Measurements from ENCODE around the gene EFCAB12.

DNA sequence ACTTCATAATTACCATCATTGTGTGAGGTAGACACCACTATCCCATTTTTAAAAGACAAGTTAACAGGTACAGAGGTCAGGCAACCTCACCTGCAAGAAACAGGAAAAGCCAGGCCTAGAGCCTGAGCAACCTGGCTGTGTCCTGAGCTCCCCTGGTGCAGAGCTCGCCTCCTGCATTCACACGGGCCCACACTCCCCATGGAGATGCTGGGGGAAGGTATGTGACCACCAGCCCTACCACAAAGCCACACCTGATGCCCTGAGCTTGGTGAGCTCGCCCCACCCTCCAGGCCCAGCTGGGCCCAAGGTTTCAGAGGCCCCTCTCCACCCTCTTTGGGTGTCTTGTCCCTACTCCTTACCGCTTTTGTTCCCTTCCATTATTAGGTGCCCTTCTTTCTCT lies 1.2 kb upstream of the EFCAB12 start:
- TF ChIP-seq, protein P1, sequence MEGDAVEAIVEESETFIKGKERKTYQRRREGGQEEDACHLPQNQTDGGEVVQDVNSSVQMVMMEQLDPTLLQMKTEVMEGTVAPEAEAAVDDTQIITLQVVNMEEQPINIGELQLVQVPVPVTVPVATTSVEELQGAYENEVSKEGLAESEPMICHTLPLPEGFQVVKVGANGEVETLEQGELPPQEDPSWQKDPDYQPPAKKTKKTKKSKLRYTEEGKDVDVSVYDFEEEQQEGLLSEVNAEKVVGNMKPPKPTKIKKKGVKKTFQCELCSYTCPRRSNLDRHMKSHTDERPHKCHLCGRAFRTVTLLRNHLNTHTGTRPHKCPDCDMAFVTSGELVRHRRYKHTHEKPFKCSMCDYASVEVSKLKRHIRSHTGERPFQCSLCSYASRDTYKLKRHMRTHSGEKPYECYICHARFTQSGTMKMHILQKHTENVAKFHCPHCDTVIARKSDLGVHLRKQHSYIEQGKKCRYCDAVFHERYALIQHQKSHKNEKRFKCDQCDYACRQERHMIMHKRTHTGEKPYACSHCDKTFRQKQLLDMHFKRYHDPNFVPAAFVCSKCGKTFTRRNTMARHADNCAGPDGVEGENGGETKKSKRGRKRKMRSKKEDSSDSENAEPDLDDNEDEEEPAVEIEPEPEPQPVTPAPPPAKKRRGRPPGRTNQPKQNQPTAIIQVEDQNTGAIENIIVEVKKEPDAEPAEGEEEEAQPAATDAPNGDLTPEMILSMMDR (IDR thresholded peaks at IDR 0.05) = no peak
- TF ChIP-seq POLR2A (IDR thresholded peaks at IDR 0.05) = no peak
